PC-3 (cell line): ENCODE results near the gene RGS9. TPM values are rescaled to one million over a fixed set of nuclear protein-coding genes. Genes with fewer than 3 reads are reported as not detected.

Experiments used
- ATAC-seq: fragments of 200-7000 bp; cut with Tn5 transposase; 2 replicates; pipeline ENCODE4 v1.9.1; 2020; ENCODE audit warnings: mild to moderate bottlenecking, moderate library complexity
- BruUV-seq: library from RNA; stranded (reverse); fragments of 400-500 nt; replicated peaks from 2 replicates; lab custom pipeline; 2021; lab: Mats Ljungman, UMichigan
- CTCF ChIA-PET: fragments of 300-600 bp; sonication (Branson Sonifier 250); formaldehyde crosslinking; loops from one replicate; lab custom pipeline; 2022; ENCODE audit warnings: antibody characterized with exemption; lab: Charles Lee
- POLR2A ChIA-PET: fragments of 300-600 bp; sonication (Branson Sonifier 250); formaldehyde crosslinking; loops from one replicate; lab custom pipeline; 2022; ENCODE audit warnings: antibody characterized with exemption; ENCODE audit not compliant: unreplicated experiment; lab: Charles Lee
- DNase-seq: peaks from one replicate; pipeline ENCODE4 v3.0.0-alpha.2; 2015
- H2AFZ ChIP-seq: fragments of 300-600 bp; sonication (generic); 2 replicates; pipeline ENCODE4 v1.6.0; 2016; ENCODE audit warnings: antibody characterized with exemption, low read length
- H3F3A ChIP-seq: fragments of 300-600 bp; sonication (generic); one replicate; pipeline ENCODE4 v1.6.0; 2017; ENCODE audit warnings: antibody characterized with exemption, low read length, control low read depth, mild to moderate bottlenecking; ENCODE audit not compliant: unreplicated experiment
- H3K27ac ChIP-seq: fragments of 300-600 bp; sonication (generic); 2 replicates; pipeline ENCODE4 v1.5.1; 2016; ENCODE audit warnings: mild to moderate bottlenecking, low read length
- H3K27me3 ChIP-seq: fragments of 300-600 bp; sonication (generic); 2 replicates; pipeline ENCODE4 v1.6.1; 2016; ENCODE audit warnings: low read length, mixed read lengths
- H3K36me3 ChIP-seq: fragments of 300-600 bp; sonication (generic); 2 replicates; pipeline ENCODE4 v1.6.1; 2016; ENCODE audit warnings: low read depth, mixed run types, low read length, mixed read lengths
- H3K4me1 ChIP-seq: fragments of 300-600 bp; sonication (generic); 2 replicates; pipeline ENCODE4 v1.5.1; 2016; ENCODE audit warnings: low read length; ENCODE audit not compliant: insufficient read depth
- H3K4me2 ChIP-seq: fragments of 300-600 bp; sonication (generic); 2 replicates; pipeline ENCODE4 v1.6.0; 2016; ENCODE audit warnings: low read length
- H3K4me3 ChIP-seq: fragments of 300-600 bp; sonication (generic); 2 replicates; pipeline ENCODE4 v1.5.1; 2016; ENCODE audit warnings: mild to moderate bottlenecking, low read length, mixed read lengths
- H3K79me2 ChIP-seq: fragments of 300-600 bp; sonication (generic); 2 replicates; pipeline ENCODE4 v1.6.1; 2017; ENCODE audit warnings: low read length, mixed read lengths
- H3K9ac ChIP-seq: fragments of 300-600 bp; sonication (generic); 2 replicates; pipeline ENCODE4 v1.6.0; 2016; ENCODE audit warnings: mild to moderate bottlenecking, low read length
- H3K9me2 ChIP-seq: fragments of 300-600 bp; sonication (generic); replicated peaks from 2 replicates; pipeline ENCODE4 v1.6.1; 2016; ENCODE audit warnings: mixed run types, low read length, mixed read lengths
- H3K9me3 ChIP-seq: fragments of 300-600 bp; sonication (generic); 2 replicates; pipeline ENCODE4 v1.6.1; 2016; ENCODE audit warnings: low read length, mixed read lengths
- H4K20me1 ChIP-seq: fragments of 300-600 bp; sonication (generic); 2 replicates; pipeline ENCODE4 v1.6.1; 2016; ENCODE audit warnings: low read length, mixed read lengths
- EZH2 ChIP-seq: fragments of 300-600 bp; sonication (generic); IDR thresholded peaks from one replicate; pipeline ENCODE4 v1.6.1; 2017; ENCODE audit warnings: antibody characterized with exemption, mild to moderate bottlenecking, low read length; ENCODE audit not compliant: unreplicated experiment
- EZH2phosphoT487 ChIP-seq: fragments of 300-600 bp; sonication (generic); IDR thresholded peaks from 2 replicates; pipeline ENCODE4 v1.6.1; 2018; ENCODE audit warnings: mild to moderate bottlenecking, antibody characterized with exemption, low read length, borderline replicate concordance
- intact Hi-C: fragments of 100-400 bp; cut with micrococcal nuclease; formaldehyde crosslinking; loops from 2 replicates; pipeline ENCODE4 v1.9.0; 2023
- total RNA-seq: library from RNA; depleted of rRNA; stranded (reverse); fragments of >200 nt; gene quantifications from 2 replicates; pipeline ENCODE4 v1.2.3, GENCODE V29; 2014
- TF ChIP-seq, protein P1 (sequence below): fragments of 300-600 bp; sonication (generic); conservative IDR thresholded peaks from 2 replicates; pipeline ENCODE4 v1.5.1; 2017; ENCODE audit warnings: antibody characterized with exemption, low read depth, mild to moderate bottlenecking, low read length

RGS9 gene
- total RNA-seq, 1 experiment from 2014 or later, result 2.7 TPM

DNA sequence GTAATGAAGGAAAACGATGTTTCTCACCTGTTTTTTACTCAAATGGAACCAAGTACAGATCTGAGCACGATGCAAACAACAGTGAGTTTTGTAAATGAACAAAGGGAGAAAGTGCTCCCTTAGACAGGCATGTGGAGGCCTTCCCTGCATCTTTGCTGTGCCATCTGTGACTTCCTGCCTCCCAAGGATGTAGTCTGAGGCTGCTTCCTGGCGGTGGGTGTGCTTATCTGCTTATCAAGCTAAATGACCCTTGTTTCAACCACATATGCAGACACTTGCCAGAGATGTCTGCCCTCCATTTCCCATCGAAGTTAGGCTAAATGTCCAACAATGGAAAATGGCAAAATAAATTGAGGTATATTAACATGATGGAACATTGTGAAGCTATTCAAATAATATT, 34.6 kb downstream of the RGS9 start:
- no peak for DNase-seq
- Histone ChIP-seq H3K9ac (no peak overlapping the region), H3K4me3 (no peak overlapping the region), H4K20me1 (no peaks in the 10 kb centered on the region), H3K36me3 (no peaks in the 10 kb centered on the region), H3F3A (no peaks in the 10 kb centered on the region), H3K9me2 (no peaks in the 10 kb centered on the region), H3K27ac (no peak overlapping the region), H3K4me2 (no peak overlapping the region), H3K4me1 (peaks cover 10% of the 10 kb centered on the region; the same call in 1 of the 2 replicates), H3K79me2 (no peaks in the 10 kb centered on the region), H3K9me3 (no peaks in the 10 kb centered on the region), H3K27me3 (no peaks in the 10 kb centered on the region), H2AFZ (no peak overlapping the region)
- CTCF ChIA-PET, result no interaction called here
- intact Hi-C loops, result no loop called here
- TF ChIP-seq, protein P1, sequence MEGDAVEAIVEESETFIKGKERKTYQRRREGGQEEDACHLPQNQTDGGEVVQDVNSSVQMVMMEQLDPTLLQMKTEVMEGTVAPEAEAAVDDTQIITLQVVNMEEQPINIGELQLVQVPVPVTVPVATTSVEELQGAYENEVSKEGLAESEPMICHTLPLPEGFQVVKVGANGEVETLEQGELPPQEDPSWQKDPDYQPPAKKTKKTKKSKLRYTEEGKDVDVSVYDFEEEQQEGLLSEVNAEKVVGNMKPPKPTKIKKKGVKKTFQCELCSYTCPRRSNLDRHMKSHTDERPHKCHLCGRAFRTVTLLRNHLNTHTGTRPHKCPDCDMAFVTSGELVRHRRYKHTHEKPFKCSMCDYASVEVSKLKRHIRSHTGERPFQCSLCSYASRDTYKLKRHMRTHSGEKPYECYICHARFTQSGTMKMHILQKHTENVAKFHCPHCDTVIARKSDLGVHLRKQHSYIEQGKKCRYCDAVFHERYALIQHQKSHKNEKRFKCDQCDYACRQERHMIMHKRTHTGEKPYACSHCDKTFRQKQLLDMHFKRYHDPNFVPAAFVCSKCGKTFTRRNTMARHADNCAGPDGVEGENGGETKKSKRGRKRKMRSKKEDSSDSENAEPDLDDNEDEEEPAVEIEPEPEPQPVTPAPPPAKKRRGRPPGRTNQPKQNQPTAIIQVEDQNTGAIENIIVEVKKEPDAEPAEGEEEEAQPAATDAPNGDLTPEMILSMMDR, result no peak
- no peak for ATAC-seq
- BruUV-seq, result no TSS peak
- POLR2A ChIA-PET, result no interaction called here

DNA sequence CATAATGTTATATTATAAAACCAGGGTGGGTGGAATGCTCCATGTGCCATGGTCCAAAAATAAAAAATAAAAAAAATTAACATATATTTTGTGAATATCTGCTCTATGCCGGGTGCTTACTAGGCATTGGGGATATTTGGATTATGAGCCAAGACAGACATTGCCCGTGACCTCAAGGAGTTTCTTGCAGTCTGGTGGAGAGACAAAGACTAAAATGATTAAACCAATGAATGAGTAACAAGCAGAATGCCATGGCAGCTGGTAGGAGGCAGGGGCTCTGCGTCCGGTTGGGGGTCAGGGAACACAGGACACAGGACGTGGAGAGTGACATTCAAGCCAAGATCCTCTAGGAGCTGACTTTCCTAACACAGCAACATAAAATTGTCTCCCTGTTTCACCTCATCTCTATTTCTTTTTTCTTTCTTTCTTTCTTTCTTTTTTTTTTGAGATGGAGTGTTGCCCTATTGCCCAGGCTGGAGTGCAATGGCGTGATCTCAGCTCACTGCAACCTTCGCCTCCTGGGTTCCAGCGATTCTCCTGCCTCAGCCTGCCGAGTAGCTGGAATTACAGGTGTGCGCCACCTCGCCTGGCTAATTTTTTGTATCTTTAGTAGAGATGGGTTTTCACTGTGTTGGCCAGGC, 35.4 kb downstream of the RGS9 start:
- intact Hi-C loops, result no loop called here
- CTCF ChIA-PET, result no interaction called here
- POLR2A ChIA-PET, result no interaction called here

DNA sequence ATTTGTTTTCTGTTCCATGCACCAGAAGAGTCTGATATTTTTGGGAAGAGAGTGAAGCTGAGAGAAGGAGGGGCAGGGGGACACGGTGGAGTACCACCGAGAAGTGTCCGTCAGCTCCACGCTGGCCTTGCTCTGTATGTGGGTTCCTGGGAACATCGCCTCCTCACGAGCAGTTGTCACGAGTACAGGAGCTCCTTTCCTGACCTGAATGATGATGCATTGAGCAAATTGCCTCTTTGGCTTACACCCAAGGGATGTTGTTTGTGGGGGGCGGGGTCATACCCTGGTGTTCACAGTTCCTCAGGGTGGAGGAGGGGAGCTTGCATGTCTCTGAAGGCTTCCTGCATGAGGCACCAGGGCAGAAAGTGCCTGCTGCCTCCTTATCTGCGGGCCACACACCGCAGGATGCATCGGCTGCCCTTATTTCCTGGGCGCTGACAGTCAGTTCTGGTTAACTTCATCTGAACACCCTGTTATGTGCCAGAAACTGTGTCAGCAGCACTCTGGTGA, 36.2 kb downstream of the RGS9 start:
- TF ChIP-seq EZH2phosphoT487 (no peak), EZH2 (no peak)
- TF ChIP-seq, protein P1, result no peak
- Histone ChIP-seq H3K9ac (no peak overlapping the region), H3K36me3 (no peaks in the 10 kb centered on the region), H2AFZ (peak overlapping the region; percentile 21; the same call in 1 of the 2 replicates), H3F3A (no peaks in the 10 kb centered on the region), H3K9me3 (no peaks in the 10 kb centered on the region), H3K9me2 (no peaks in the 10 kb centered on the region), H4K20me1 (no peaks in the 10 kb centered on the region), H3K4me2 (peak overlapping the region; percentile 50), H3K4me1 (peaks cover 16% of the 10 kb centered on the region; the same call in 1 of the 2 replicates), H3K4me3 (no peak overlapping the region), H3K27ac (no peak overlapping the region), H3K79me2 (no peaks in the 10 kb centered on the region), H3K27me3 (no peaks in the 10 kb centered on the region)
- BruUV-seq, result no TSS peak
- peak; percentile 54 for ATAC-seq
- POLR2A ChIA-PET, result no interaction called here
- DNase-seq, result peak; percentile 78
- CTCF ChIA-PET, result no interaction called here
- intact Hi-C loops, result no loop called here

More for the DNA sequence above, 35.4 kb downstream of the RGS9 start:
- Histone ChIP-seq H3K9me3 (no peaks in the 10 kb centered on the region), H2AFZ (no peak overlapping the region), H3F3A (no peaks in the 10 kb centered on the region), H3K27ac (no peak overlapping the region), H3K79me2 (no peaks in the 10 kb centered on the region), H3K4me3 (no peak overlapping the region), H3K27me3 (no peaks in the 10 kb centered on the region), H3K4me1 (peaks cover 11% of the 10 kb centered on the region; the same call in 1 of the 2 replicates), H3K36me3 (no peaks in the 10 kb centered on the region), H3K9ac (no peak overlapping the region), H3K9me2 (no peaks in the 10 kb centered on the region), H4K20me1 (no peaks in the 10 kb centered on the region), H3K4me2 (no peak overlapping the region)
- ATAC-seq (no peak), DNase-seq (no peak)
- no TSS peak for BruUV-seq
- TF ChIP-seq, protein P1, result no peak
- TF ChIP-seq EZH2 (no peak), EZH2phosphoT487 (no peak)
